ENCODE results near the gene IL25. TPM values are rescaled to one million over a fixed set of nuclear protein-coding genes. Genes with fewer than 3 reads are reported as not detected.

IL25 gene
- total and polyA plus RNA-seq, 2 of the 4 experiments (the other 2 are of a cell fraction), result not detected

GRCh38 chr14:23407516-23408306 lies 35.1 kb downstream of the IL25 start, which contains the start of gene MYH6:
Gene MYH6 (minus strand): TSS chr14:23408273. CDS start chr14:23407223, 1,050 bp downstream.
- no peak within 1 kb of the TSS for H2AK5ac ChIP-seq (ENCODE audit: low read depth, low read length)
- H2BK15ac ChIP-seq (ENCODE audit: low read depth, low read length), result no peak within 1 kb of the TSS
- intact Hi-C loops (cut with micrococcal nuclease) (no loop called here), dilution Hi-C loops (cut with HindIII; ENCODE audit: low sequenced_read_pairs, unreplicated experiment) (no loop called here), in situ Hi-C loops (cut with MboI; ENCODE audit: low sequenced_read_pairs) (no loop called here)
- H3K23ac ChIP-seq (ENCODE audit: low read depth, low read length), result no peak within 1 kb of the TSS
- H2AK9ac ChIP-seq (replicated peaks; ENCODE audit: low read depth, low read length, poor library complexity), result no peak within 1 kb of the TSS
- no peak for DNase-seq
- no peaks in the 10 kb centered on the region for H4K20me1 ChIP-seq (ENCODE audit: insufficient read depth, low read length)
- H3K9me1 ChIP-seq (ENCODE audit: insufficient read depth, low read length), result no peaks in the 10 kb centered on the region
- H3K79me1 ChIP-seq (ENCODE audit: low read depth in 1 of 2, low read length in 2 of 2), result no peaks in the 10 kb centered on the region
- H3K56ac ChIP-seq (ENCODE audit: extremely low read depth, insufficient read depth, low read length), result no peak within 1 kb of the TSS
- no peak within 1 kb of the TSS for H2BK5ac ChIP-seq (ENCODE audit: low read depth, low read length, poor library complexity, severe bottlenecking)
- WGBS, 2 experiments (ENCODE audit: extremely low coverage in 2 of 2, insufficient read length in 1 of 2), result 62% methylated on average over 10 of the region's 15 CpGs; no CpG with 5 or more reads in 1 of the 2 experiments
- H4K5ac ChIP-seq (ENCODE audit: low read depth, low read length), result no peak within 1 kb of the TSS
- H2AFZ ChIP-seq (replicated peaks; ENCODE audit: low read length, poor library complexity), result no peak within 1 kb of the TSS
- H3K27me3 ChIP-seq (ENCODE audit: control insufficient read depth, insufficient read depth, low read length), result peaks cover 57% of the 10 kb centered on the region
- CTCF ChIA-PET, result no interaction called here
- H4K91ac ChIP-seq (ENCODE audit: insufficient read depth, low read depth, low read length), result no peak within 1 kb of the TSS
- H3K14ac ChIP-seq (replicated peaks; ENCODE audit: low read depth, low read length), result no peak within 1 kb of the TSS
- no peaks in the 10 kb centered on the region for H3K36me3 ChIP-seq (ENCODE audit: control insufficient read depth, insufficient read depth, low read length)
- no TSS peak for BruUV-seq (replicated peaks)
- no peak within 1 kb of the TSS for H3K9ac ChIP-seq (ENCODE audit: low read depth, low read length)
- H3K4ac ChIP-seq (ENCODE audit: low read depth, low read length), result no peak within 1 kb of the TSS
- no peak within 1 kb of the TSS for H3K4me3 ChIP-seq (ENCODE audit: insufficient read depth, low read depth, low read length)
- ATAC-seq (ENCODE audit: low read depth), result no peak
- TF ChIP-seq CHD1 (IDR thresholded peaks at IDR 0.05; ENCODE audit: low read depth, low read length) (no peak), POLR2A (IDR thresholded peaks at IDR 0.05; ENCODE audit: low read depth, low read length) (no peak), CTCF (conservative IDR thresholded peaks at IDR 0.05; ENCODE audit: low read depth, low read length) (no peak), CEBPB (IDR thresholded peaks at IDR 0.05; ENCODE audit: low read depth, low read length) (no peak), MAZ (IDR thresholded peaks at IDR 0.05; ENCODE audit: borderline replicate concordance, low read depth, low read length) (no peak), MAFK (IDR thresholded peaks at IDR 0.05; ENCODE audit: low read depth, low read length) (no peak), BHLHE40 (IDR thresholded peaks at IDR 0.05; ENCODE audit: low read depth, low read length) (no peak)
- no peak within 1 kb of the TSS for H3K27ac ChIP-seq (ENCODE audit: insufficient read depth, low read length)
- H3K4me2 ChIP-seq (ENCODE audit: low read depth, low read length), result no peak within 1 kb of the TSS
- H3K9me3 ChIP-seq (ENCODE audit: control insufficient read depth, insufficient read depth, low read length), result no peaks in the 10 kb centered on the region
- no peak within 1 kb of the TSS for H3K18ac ChIP-seq (ENCODE audit: low read depth, low read length)
- H2BK20ac ChIP-seq (ENCODE audit: low read depth, low read length), result no peak within 1 kb of the TSS
- H2BK120ac ChIP-seq (ENCODE audit: low read depth, low read length), result no peak within 1 kb of the TSS
- H3K4me1 ChIP-seq (ENCODE audit: control insufficient read depth, insufficient read depth, low read length), result no peaks in the 10 kb centered on the region
- no peak within 1 kb of the TSS for H4K8ac ChIP-seq (ENCODE audit: low read depth in 2 of 2, low read length in 2 of 2)
- POLR2A ChIA-PET (ENCODE audit: unreplicated experiment), result no interaction called here
